Measurements from ENCODE around the gene MRPL52. TPM values are rescaled to one million over a fixed set of nuclear protein-coding genes. Genes with fewer than 3 reads are reported as not detected.

Gene MRPL52
- total and polyA plus RNA-seq, 2 experiments from 2014 or later = 97.9 to 259 TPM

DNA sequence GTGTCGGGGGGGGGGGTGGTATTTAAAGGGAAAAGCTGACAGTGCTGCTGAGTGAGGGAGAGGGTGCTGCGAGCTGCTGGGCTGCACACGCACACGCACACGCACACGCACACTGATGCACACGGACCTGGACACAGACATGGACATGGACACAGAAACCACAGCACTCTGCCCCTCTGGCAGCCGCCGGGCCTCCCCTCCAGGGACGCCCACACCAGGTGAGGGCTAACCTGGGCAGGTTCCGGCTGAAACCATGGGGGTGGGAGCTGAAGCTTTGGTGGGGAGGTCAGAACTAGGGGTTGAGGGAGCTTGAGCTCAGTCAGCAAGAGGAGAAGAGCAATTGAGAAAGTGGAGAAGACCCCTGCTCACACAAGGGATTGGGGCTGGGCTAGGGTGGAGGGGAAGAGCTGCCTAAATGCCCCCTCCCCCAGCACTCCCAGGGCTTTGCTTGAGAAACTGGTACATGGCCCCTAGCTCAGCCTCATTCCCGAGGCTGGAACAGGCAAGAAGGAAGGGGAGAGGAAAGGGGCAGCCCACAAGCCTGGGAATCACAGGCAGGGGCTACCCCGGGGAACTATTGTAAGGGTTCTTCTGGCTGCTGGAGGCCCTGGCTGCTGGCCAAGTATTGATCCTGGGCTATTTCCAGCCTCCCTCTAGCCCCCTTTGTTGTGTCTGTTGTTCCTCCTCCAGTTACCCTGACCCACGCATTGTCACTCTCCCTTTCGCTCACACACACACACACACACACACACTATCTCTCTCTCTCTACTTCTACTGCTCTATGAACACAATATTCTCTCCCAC, 53.7 kb downstream of the MRPL52 start, which contains the start of gene REM2:
Gene REM2 (plus strand): TSS at position 50 of the 804 bp plus-strand sequence. CDS start 66 bp downstream, at position 116.
- H3K36me3 ChIP-seq = no peaks in the 10 kb centered on the region
- H3K27ac ChIP-seq = peak within 1 kb of the TSS; percentile 78
- H3K27me3 ChIP-seq = no peaks in the 10 kb centered on the region
- TF ChIP-seq, protein P1, sequence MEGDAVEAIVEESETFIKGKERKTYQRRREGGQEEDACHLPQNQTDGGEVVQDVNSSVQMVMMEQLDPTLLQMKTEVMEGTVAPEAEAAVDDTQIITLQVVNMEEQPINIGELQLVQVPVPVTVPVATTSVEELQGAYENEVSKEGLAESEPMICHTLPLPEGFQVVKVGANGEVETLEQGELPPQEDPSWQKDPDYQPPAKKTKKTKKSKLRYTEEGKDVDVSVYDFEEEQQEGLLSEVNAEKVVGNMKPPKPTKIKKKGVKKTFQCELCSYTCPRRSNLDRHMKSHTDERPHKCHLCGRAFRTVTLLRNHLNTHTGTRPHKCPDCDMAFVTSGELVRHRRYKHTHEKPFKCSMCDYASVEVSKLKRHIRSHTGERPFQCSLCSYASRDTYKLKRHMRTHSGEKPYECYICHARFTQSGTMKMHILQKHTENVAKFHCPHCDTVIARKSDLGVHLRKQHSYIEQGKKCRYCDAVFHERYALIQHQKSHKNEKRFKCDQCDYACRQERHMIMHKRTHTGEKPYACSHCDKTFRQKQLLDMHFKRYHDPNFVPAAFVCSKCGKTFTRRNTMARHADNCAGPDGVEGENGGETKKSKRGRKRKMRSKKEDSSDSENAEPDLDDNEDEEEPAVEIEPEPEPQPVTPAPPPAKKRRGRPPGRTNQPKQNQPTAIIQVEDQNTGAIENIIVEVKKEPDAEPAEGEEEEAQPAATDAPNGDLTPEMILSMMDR (IDR thresholded peaks at IDR 0.05; ENCODE audit: low read depth, low read length) = no peak
- H3K9me3 ChIP-seq (ENCODE audit: low read depth) = no peaks in the 10 kb centered on the region
- peak in 1 of 2 donors; percentile 28 for DNase-seq (ENCODE audit: low read depth in 1 of 2, low spot score in 1 of 2)
- H3K4me1 ChIP-seq (ENCODE audit: low read depth) = peaks cover 28% of the 10 kb centered on the region
- peak within 1 kb of the TSS; percentile 13 for H3K4me3 ChIP-seq

DNA sequence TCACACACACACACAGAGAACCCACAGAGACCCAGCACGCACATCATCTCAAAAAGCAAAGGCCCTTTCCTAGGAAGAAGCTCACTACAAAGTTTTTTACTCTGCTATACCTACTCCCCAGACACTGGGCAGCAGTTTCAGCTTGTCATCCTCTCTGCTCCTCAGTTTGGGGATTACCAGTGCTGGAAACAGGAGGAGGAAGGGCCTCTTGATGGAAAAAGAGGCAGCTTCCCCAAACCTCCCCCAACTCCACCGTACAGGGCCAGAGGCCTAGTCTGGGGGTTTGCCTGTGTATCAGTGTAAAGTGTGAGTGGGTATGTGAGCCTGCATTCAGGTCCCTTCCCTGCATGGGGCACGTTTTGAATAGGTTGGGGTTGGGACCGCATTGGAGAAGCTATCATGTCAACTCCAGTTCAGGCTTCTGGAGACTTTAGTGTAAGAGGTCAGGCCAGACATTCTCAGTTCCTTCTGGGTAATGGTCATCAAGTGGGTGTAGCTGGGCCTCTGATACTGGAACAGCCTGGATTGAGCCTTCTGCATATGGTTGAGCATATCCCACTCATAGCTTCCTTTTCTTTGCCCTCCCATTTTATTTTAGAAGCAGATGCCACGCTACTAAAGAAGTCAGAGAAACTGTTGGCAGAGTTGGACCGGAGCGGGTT, 54.5 kb downstream of the MRPL52 start:
- H3K27me3 ChIP-seq = no peaks in the 10 kb centered on the region
- peaks cover 28% of the 10 kb centered on the region for H3K4me1 ChIP-seq (ENCODE audit: low read depth)
- H3K9me3 ChIP-seq (ENCODE audit: low read depth) = no peaks in the 10 kb centered on the region
- no peak overlapping the region for H3K4me3 ChIP-seq
- TF ChIP-seq, protein P1 (IDR thresholded peaks at IDR 0.05; ENCODE audit: low read depth, low read length) = no peak
- H3K36me3 ChIP-seq = no peaks in the 10 kb centered on the region
- no peak overlapping the region for H3K27ac ChIP-seq
- no peak for DNase-seq (ENCODE audit: low read depth in 1 of 2, low spot score in 1 of 2)

Other genes starting within 250 kb of the MRPL52 start
- 103 and 188 TPM in 2 replicates for gene DAD1, start 240.7 kb upstream of the MRPL52 start, total RNA-seq
- gene DAD1, start 240.7 kb upstream of the MRPL52 start, polyA plus RNA-seq = 329 and 444 TPM in 2 replicates
- gene ABHD4, start 231.6 kb upstream of the MRPL52 start, total RNA-seq = 33.1 and 33.4 TPM in 2 replicates
- 41.0 and 43.5 TPM in 2 replicates for gene ABHD4, start 231.6 kb upstream of the MRPL52 start, polyA plus RNA-seq
- not detected in 2 replicates for gene OR6J1, start 185.5 kb upstream of the MRPL52 start, total RNA-seq
- not detected in 2 replicates for gene OR6J1, start 185.5 kb upstream of the MRPL52 start, polyA plus RNA-seq
- gene OXA1L, start 63.2 kb upstream of the MRPL52 start, total RNA-seq = 137 and 160 TPM in 2 replicates
- gene OXA1L, start 63.2 kb upstream of the MRPL52 start, polyA plus RNA-seq = 53.4 and 71.5 TPM in 2 replicates
- 1.3 and 2.3 TPM in 2 replicates for gene SLC7A7, start 14.5 kb upstream of the MRPL52 start, total RNA-seq
- gene SLC7A7, start 14.5 kb upstream of the MRPL52 start, polyA plus RNA-seq = 1.4 and 1.9 TPM in 2 replicates
- 24.6 and 48.1 TPM in 2 replicates for gene MMP14, start 6.7 kb downstream of the MRPL52 start, total RNA-seq
- 1.8 and 6.3 TPM in 2 replicates for gene MMP14, start 6.7 kb downstream of the MRPL52 start, polyA plus RNA-seq
- gene LRP10, start 41.9 kb downstream of the MRPL52 start, total RNA-seq = 40.8 and 47.1 TPM in 2 replicates
- gene LRP10, start 41.9 kb downstream of the MRPL52 start, polyA plus RNA-seq = 58.6 and 62.7 TPM in 2 replicates
- gene REM2, start 53.3 kb downstream of the MRPL52 start, total RNA-seq = 1.6 and 5.1 TPM in 2 replicates
- 2.7 and 7.1 TPM in 2 replicates for gene REM2, start 53.3 kb downstream of the MRPL52 start, polyA plus RNA-seq
- 97.6 and 107 TPM in 2 replicates for gene RBM23, start 89.3 kb downstream of the MRPL52 start, total RNA-seq
- 93.4 and 94.7 TPM in 2 replicates for gene RBM23, start 89.3 kb downstream of the MRPL52 start, polyA plus RNA-seq
- 53.9 and 62.7 TPM in 2 replicates for gene PRMT5, start 99.5 kb downstream of the MRPL52 start, total RNA-seq
- 131 and 134 TPM in 2 replicates for gene PRMT5, start 99.5 kb downstream of the MRPL52 start, polyA plus RNA-seq
- gene HAUS4, start 127.2 kb downstream of the MRPL52 start, total RNA-seq = 60.7 and 84.5 TPM in 2 replicates
- gene HAUS4, start 127.2 kb downstream of the MRPL52 start, polyA plus RNA-seq = 28.3 and 59.7 TPM in 2 replicates
- 33.8 and 39.3 TPM in 2 replicates for gene AJUBA, start 152.7 kb downstream of the MRPL52 start, total RNA-seq
- gene AJUBA, start 152.7 kb downstream of the MRPL52 start, polyA plus RNA-seq = 18.9 and 19.9 TPM in 2 replicates
- 7.9 and 26.3 TPM in 2 replicates for gene C14orf93, start 180.3 kb downstream of the MRPL52 start, total RNA-seq
- gene C14orf93, start 180.3 kb downstream of the MRPL52 start, polyA plus RNA-seq = 6.7 and 10.5 TPM in 2 replicates
- 124 and 255 TPM in 2 replicates for gene PSMB5, start 205.0 kb downstream of the MRPL52 start, total RNA-seq
- 304 and 326 TPM in 2 replicates for gene PSMB5, start 205.0 kb downstream of the MRPL52 start, polyA plus RNA-seq
- gene PSMB11, start 212.3 kb downstream of the MRPL52 start, total RNA-seq = 0.12 TPM in 1 of 2 replicates, not detected in the other
- not detected in 2 replicates for gene PSMB11, start 212.3 kb downstream of the MRPL52 start, polyA plus RNA-seq
- 8.6 and 8.9 TPM in 2 replicates for gene CDH24, start 227.6 kb downstream of the MRPL52 start, total RNA-seq
- gene CDH24, start 227.6 kb downstream of the MRPL52 start, polyA plus RNA-seq = 4.4 and 13.4 TPM in 2 replicates